ENCODE results near the gene CEP295NL. TPM values are rescaled to one million over a fixed set of nuclear protein-coding genes. Genes with fewer than 3 reads are reported as not detected.

Gene CEP295NL
- total and polyA plus RNA-seq, 2 of the 13 experiments (the other 11 are each of a cell fraction or from before 2014, with no cell fraction given) = not detected

- TF ChIP-seq ZNF597 (CRISPR knock-in tag; IDR thresholded peaks at IDR 0.05) (no peak), ATF1 (CRISPR knock-in tag; IDR thresholded peaks at IDR 0.05) (no peak), ZNF367 (CRISPR knock-in tag; IDR thresholded peaks at IDR 0.05; ENCODE audit: borderline replicate concordance) (no peak), ZNF616 (CRISPR knock-in tag; IDR thresholded peaks at IDR 0.05; ENCODE audit: low read depth) (no peak), MAFK (conservative IDR thresholded peaks at IDR 0.05 in 1 of 2, IDR thresholded peaks at IDR 0.05 in 1 of 2; ENCODE audit: low read length in 2 of 2) (no peak), IRX3 (CRISPR knock-in tag; IDR thresholded peaks at IDR 0.05; ENCODE audit: borderline replicate concordance, low read depth) (no peak)
These were observed 37.3 kb upstream of the CEP295NL start (continued) for GRCh38 chr17:78940258-78940657.

GRCh38 chr17:78939615-78940014, 36.6 kb upstream of the CEP295NL start:
- POLR2A ChIA-PET = no interaction called here
- Histone ChIP-seq H2AFZ (ENCODE audit: low read length) (no peak overlapping the region), H3K9me3 (ENCODE audit: low read length) (no peaks in the 10 kb centered on the region), H3K4me2 (ENCODE audit: low read depth, low read length) (no peak overlapping the region), H3K27ac (ENCODE audit: extremely low read length, insufficient read depth, low read length) (no peak overlapping the region), H4K20me1 (ENCODE audit: insufficient read depth, low read length) (no peaks in the 10 kb centered on the region), H3K27me3 (ENCODE audit: control insufficient read depth in 1 of 2, insufficient read depth in 2 of 2, low read length in 2 of 2) (peaks cover 4 to 34% of the 10 kb centered on the region in 2 experiments), H3K4me1 (ENCODE audit: insufficient read depth, low read length) (peaks cover 11% of the 10 kb centered on the region), H3K9ac (ENCODE audit: insufficient read depth, low read depth, low read length) (no peak overlapping the region), H3K4me3 (replicated peaks in 1 of 3; ENCODE audit: insufficient read depth in 1 of 3, low read depth in 2 of 3, low read length in 3 of 3) (no peak overlapping the region), H3K36me3 (replicated peaks in 1 of 2; ENCODE audit: control insufficient read depth in 1 of 2, insufficient read depth in 2 of 2, low read length in 2 of 2) (no peaks in the 10 kb centered on the region), H3K79me2 (ENCODE audit: insufficient read depth, low read length) (no peaks in the 10 kb centered on the region)
- intact Hi-C loops (cut with micrococcal nuclease; ENCODE audit: unreplicated experiment) = loop anchor here (10.0 kb wide), 1 partner anchor 1645 kb away; no protein-coding TSS in a partner anchor
- no peak for TF ChIP-seq RFXAP (CRISPR knock-in tag; IDR thresholded peaks at IDR 0.05; ENCODE audit: borderline replicate concordance)
- no peak for TF ChIP-seq ASH2L (IDR thresholded peaks at IDR 0.05; ENCODE audit: insufficient read length, low read depth, low read length)
- TF ChIP-seq ZNF362 (CRISPR knock-in tag; IDR thresholded peaks at IDR 0.05; ENCODE audit: borderline replicate concordance) = no peak
- no peak for TF ChIP-seq NFRKB (IDR thresholded peaks at IDR 0.05)
- no peak for TF ChIP-seq EZH2 (conservative IDR thresholded peaks at IDR 0.05; ENCODE audit: low read depth, low read length)
- in situ Hi-C loops (cut with HindIII; ENCODE audit: extremely low pct_ligation_motif_present, low pct_unique_long_range_greater_than_20kb) = no loop called here
- WGBS (ENCODE audit: low lambda C conversion rate) = 69% methylated on average over 6 of the region's 6 CpGs
- CTCF ChIA-PET (ENCODE audit: low intra/inter-chr PET ratio, low total read pairs) = no interaction called here
- ATAC-seq = no peak
- FAIRE-seq = no peak
- DNase-seq (ENCODE audit: low spot score) = no peak
- BruUV-seq (replicated peaks) = no TSS peak

Data from HepG2 (cell line).